HEK293 (cell line): ENCODE measurements around the gene SPPL2B.

Experiments
- GFI1B ChIP-seq: fragments of 450-650 bp; formaldehyde crosslinking; IDR thresholded peaks from 2 replicates; pipeline ENCODE4 v1.5.1; 2016; ENCODE audit warnings: missing biosample characterization, missing genetic modification characterization
- GLI2 ChIP-seq: fragments of 450-650 bp; formaldehyde crosslinking; IDR thresholded peaks from 2 replicates; pipeline ENCODE4; 2017; ENCODE audit warnings: missing biosample characterization, missing genetic modification characterization, low read depth, borderline replicate concordance
- RBAK ChIP-seq: fragments of 450-650 bp; formaldehyde crosslinking; IDR thresholded peaks from 2 replicates; pipeline ENCODE4 v1.5.1; 2016; ENCODE audit warnings: missing biosample characterization, missing genetic modification characterization
- SP3 ChIP-seq: fragments of 450-650 bp; formaldehyde crosslinking; IDR thresholded peaks from 2 replicates; pipeline ENCODE4 v1.5.1; 2016; ENCODE audit warnings: missing biosample characterization, missing genetic modification characterization
- TCF7L2 ChIP-seq: IDR thresholded peaks from 2 replicates; pipeline ENCODE4 v1.6.1; 2011; ENCODE audit warnings: low read depth, mild to moderate bottlenecking, inconsistent platforms, low read length, moderate library complexity, borderline replicate concordance
- YY1 ChIP-seq: fragments of 450-650 bp; formaldehyde crosslinking; IDR thresholded peaks from 2 replicates; pipeline ENCODE4 v1.5.1; 2018; ENCODE audit warnings: missing biosample characterization, missing genetic modification characterization
- YY2 ChIP-seq: fragments of 450-650 bp; formaldehyde crosslinking; IDR thresholded peaks from 2 replicates; pipeline ENCODE4 v1.5.1; 2016; ENCODE audit warnings: missing biosample characterization, missing genetic modification characterization
- ZFP3 ChIP-seq: fragments of 450-650 bp; formaldehyde crosslinking; IDR thresholded peaks from 2 replicates; pipeline ENCODE4 v1.5.1; 2016; ENCODE audit warnings: low read depth, missing biosample characterization, missing genetic modification characterization
- ZFP41 ChIP-seq: fragments of 450-650 bp; formaldehyde crosslinking; IDR thresholded peaks from 2 replicates; pipeline ENCODE4 v1.5.1; 2016; ENCODE audit warnings: missing biosample characterization, missing genetic modification characterization, borderline replicate concordance
- ZNF138 ChIP-seq: fragments of 450-650 bp; formaldehyde crosslinking; IDR thresholded peaks from 2 replicates; pipeline ENCODE4 v1.5.1; 2016; ENCODE audit warnings: missing biosample characterization, missing genetic modification characterization, borderline replicate concordance
- ZNF140 ChIP-seq: fragments of 450-650 bp; formaldehyde crosslinking; IDR thresholded peaks from 2 replicates; pipeline ENCODE4 v1.5.1; 2016; ENCODE audit warnings: missing biosample characterization, missing genetic modification characterization
- ZNF155 ChIP-seq: fragments of 450-650 bp; formaldehyde crosslinking; IDR thresholded peaks from 2 replicates; pipeline ENCODE4 v1.5.1; 2016; ENCODE audit warnings: missing biosample characterization, missing genetic modification characterization
- ZNF16 ChIP-seq: fragments of 450-650 bp; formaldehyde crosslinking; IDR thresholded peaks from 2 replicates; pipeline ENCODE4 v1.5.1; 2016; ENCODE audit warnings: low read depth, missing biosample characterization, missing genetic modification characterization
- ZNF202 ChIP-seq: fragments of 450-650 bp; formaldehyde crosslinking; IDR thresholded peaks from 2 replicates; pipeline ENCODE4 v1.5.1; 2016; ENCODE audit warnings: missing biosample characterization, missing genetic modification characterization, borderline replicate concordance
- ZNF510 ChIP-seq: fragments of 450-650 bp; formaldehyde crosslinking; IDR thresholded peaks from 2 replicates; pipeline ENCODE4 v1.5.1; 2018; ENCODE audit warnings: mild to moderate bottlenecking, missing genetic modification characterization, missing biosample characterization; ENCODE audit not compliant: insufficient replicate concordance
- ZNF560 ChIP-seq: fragments of 450-650 bp; formaldehyde crosslinking; IDR thresholded peaks from 2 replicates; pipeline ENCODE4 v1.5.1; 2017; ENCODE audit warnings: missing biosample characterization, missing genetic modification characterization, borderline replicate concordance
- ZNF621 ChIP-seq: fragments of 450-650 bp; formaldehyde crosslinking; IDR thresholded peaks from 2 replicates; pipeline ENCODE4 v1.5.1; 2017; ENCODE audit warnings: missing biosample characterization, missing genetic modification characterization
- ZNF626 ChIP-seq: fragments of 450-650 bp; sonication (Bioruptor Pico); formaldehyde crosslinking; IDR thresholded peaks from 2 replicates; pipeline ENCODE4 v1.5.1; 2018; ENCODE audit warnings: missing biosample characterization, missing genetic modification characterization, inconsistent platforms
- ZNF707 ChIP-seq: fragments of 450-650 bp; formaldehyde crosslinking; IDR thresholded peaks from 2 replicates; pipeline ENCODE4 v1.5.1; 2016; ENCODE audit warnings: missing biosample characterization, missing genetic modification characterization
- ZNF792 ChIP-seq: fragments of 450-650 bp; formaldehyde crosslinking; IDR thresholded peaks from 2 replicates; pipeline ENCODE4 v1.5.1; 2016; ENCODE audit warnings: missing biosample characterization, missing genetic modification characterization
- ZXDB ChIP-seq: fragments of 450-650 bp; formaldehyde crosslinking; IDR thresholded peaks from 2 replicates; pipeline ENCODE4 v1.5.1; 2016; ENCODE audit warnings: missing biosample characterization, missing genetic modification characterization
- TF ChIP-seq, protein P1 (sequence below): fragments of 450-650 bp; formaldehyde crosslinking; IDR thresholded peaks from 2 replicates; pipeline ENCODE4 v1.5.1; 2016; ENCODE audit warnings: missing biosample characterization, missing genetic modification characterization
- TF ChIP-seq, protein P2 (sequence below): fragments of 450-650 bp; formaldehyde crosslinking; IDR thresholded peaks from 2 replicates; pipeline ENCODE4 v1.5.1; 2016; ENCODE audit warnings: missing biosample characterization, missing genetic modification characterization, low read depth
- TF ChIP-seq, protein P3 (sequence below): fragments of 450-650 bp; IDR thresholded peaks from 2 replicates; pipeline ENCODE4 v1.5.1; 2018; ENCODE audit warnings: missing biosample characterization, mild to moderate bottlenecking, missing genetic modification characterization
- TF ChIP-seq, protein P4 (sequence below): fragments of 450-650 bp; formaldehyde crosslinking; IDR thresholded peaks from 2 replicates; pipeline ENCODE4 v1.5.1; 2016; ENCODE audit warnings: missing biosample characterization, missing genetic modification characterization
- TF ChIP-seq, protein P5 (sequence below): fragments of 450-650 bp; formaldehyde crosslinking; IDR thresholded peaks from 2 replicates; pipeline ENCODE4 v1.5.1; 2016; ENCODE audit warnings: missing biosample characterization, missing genetic modification characterization
- TF ChIP-seq, protein P6 (sequence below): fragments of 450-650 bp; formaldehyde crosslinking; IDR thresholded peaks from 2 replicates; pipeline ENCODE4 v1.5.1; 2016; ENCODE audit warnings: missing biosample characterization, missing genetic modification characterization

SPPL2B gene

DNA sequence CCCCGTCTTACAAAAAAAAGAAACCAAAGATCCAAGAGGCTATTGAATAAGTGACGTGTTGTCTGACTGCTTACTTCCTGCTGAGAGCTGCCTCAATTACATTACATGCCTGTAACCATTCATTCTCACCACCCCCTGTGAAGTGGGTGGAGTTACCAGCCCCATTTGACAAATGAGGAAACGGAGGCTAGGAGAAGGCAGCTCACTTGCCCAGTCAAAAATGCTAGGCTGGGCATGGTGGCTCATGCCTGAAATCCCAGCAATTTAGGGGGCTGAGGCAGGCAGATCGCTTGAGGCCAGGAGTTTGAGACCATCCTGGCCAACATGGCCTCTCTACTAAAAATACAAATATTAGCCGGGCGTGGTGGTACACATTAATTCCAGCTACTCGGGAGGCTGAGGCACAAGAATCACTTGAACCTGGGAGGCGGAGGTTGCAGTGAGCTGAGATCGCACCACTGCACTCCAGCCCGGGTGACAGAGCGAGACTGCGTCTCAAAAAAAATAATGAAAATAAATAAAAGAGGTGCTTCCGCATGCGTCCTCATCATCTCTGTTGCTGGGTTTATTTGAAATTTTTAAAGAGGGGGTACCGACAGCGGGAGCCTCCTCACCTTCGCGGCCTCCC, 597 bp upstream of the SPPL2B start (continued):
- TF ChIP-seq, protein P1, sequence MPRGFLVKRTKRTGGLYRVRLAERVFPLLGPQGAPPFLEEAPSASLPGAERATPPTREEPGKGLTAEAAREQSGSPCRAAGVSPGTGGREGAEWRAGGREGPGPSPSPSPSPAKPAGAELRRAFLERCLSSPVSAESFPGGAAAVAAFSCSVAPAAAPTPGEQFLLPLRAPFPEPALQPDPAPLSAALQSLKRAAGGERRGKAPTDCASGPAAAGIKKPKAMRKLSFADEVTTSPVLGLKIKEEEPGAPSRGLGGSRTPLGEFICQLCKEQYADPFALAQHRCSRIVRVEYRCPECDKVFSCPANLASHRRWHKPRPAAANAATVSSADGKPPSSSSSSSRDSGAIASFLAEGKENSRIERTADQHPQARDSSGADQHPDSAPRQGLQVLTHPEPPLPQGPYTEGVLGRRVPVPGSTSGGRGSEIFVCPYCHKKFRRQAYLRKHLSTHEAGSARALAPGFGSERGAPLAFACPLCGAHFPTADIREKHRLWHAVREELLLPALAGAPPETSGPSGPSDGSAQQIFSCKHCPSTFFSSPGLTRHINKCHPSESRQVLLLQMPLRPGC (tag by site-specific recombination), result peak; percentile 41; the same call in 1 of the 2 replicates
- TF ChIP-seq ZNF707 (tag by site-specific recombination) (no peak), ZXDB (tag by site-specific recombination) (no peak), ZNF16 (no peak), ZFP3 (tag by site-specific recombination) (no peak), YY1 (no peak), ZNF626 (tag by site-specific recombination) (no peak), ZNF621 (tag by site-specific recombination) (no peak), ZNF792 (tag by site-specific recombination) (no peak), TCF7L2 (no peak), ZNF202 (tag by site-specific recombination) (no peak), SP3 (tag by site-specific recombination) (no peak), YY2 (tag by site-specific recombination) (no peak), ZNF140 (tag by site-specific recombination) (no peak), ZNF560 (no peak), RBAK (tag by site-specific recombination) (no peak), GLI2 (tag by site-specific recombination) (no peak), ZNF510 (no peak), ZNF138 (tag by site-specific recombination) (no peak), ZFP41 (tag by site-specific recombination) (no peak), GFI1B (no peak), ZNF155 (tag by site-specific recombination) (no peak)
- TF ChIP-seq, protein P2, sequence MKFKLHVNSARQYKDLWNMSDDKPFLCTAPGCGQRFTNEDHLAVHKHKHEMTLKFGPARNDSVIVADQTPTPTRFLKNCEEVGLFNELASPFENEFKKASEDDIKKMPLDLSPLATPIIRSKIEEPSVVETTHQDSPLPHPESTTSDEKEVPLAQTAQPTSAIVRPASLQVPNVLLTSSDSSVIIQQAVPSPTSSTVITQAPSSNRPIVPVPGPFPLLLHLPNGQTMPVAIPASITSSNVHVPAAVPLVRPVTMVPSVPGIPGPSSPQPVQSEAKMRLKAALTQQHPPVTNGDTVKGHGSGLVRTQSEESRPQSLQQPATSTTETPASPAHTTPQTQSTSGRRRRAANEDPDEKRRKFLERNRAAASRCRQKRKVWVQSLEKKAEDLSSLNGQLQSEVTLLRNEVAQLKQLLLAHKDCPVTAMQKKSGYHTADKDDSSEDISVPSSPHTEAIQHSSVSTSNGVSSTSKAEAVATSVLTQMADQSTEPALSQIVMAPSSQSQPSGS (tag by site-specific recombination), result peak; percentile 72
- TF ChIP-seq, protein P3, sequence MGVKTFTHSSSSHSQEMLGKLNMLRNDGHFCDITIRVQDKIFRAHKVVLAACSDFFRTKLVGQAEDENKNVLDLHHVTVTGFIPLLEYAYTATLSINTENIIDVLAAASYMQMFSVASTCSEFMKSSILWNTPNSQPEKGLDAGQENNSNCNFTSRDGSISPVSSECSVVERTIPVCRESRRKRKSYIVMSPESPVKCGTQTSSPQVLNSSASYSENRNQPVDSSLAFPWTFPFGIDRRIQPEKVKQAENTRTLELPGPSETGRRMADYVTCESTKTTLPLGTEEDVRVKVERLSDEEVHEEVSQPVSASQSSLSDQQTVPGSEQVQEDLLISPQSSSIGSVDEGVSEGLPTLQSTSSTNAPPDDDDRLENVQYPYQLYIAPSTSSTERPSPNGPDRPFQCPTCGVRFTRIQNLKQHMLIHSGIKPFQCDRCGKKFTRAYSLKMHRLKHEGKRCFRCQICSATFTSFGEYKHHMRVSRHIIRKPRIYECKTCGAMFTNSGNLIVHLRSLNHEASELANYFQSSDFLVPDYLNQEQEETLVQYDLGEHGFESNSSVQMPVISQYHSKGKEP (tag by site-specific recombination), result no peak
- TF ChIP-seq, protein P4, sequence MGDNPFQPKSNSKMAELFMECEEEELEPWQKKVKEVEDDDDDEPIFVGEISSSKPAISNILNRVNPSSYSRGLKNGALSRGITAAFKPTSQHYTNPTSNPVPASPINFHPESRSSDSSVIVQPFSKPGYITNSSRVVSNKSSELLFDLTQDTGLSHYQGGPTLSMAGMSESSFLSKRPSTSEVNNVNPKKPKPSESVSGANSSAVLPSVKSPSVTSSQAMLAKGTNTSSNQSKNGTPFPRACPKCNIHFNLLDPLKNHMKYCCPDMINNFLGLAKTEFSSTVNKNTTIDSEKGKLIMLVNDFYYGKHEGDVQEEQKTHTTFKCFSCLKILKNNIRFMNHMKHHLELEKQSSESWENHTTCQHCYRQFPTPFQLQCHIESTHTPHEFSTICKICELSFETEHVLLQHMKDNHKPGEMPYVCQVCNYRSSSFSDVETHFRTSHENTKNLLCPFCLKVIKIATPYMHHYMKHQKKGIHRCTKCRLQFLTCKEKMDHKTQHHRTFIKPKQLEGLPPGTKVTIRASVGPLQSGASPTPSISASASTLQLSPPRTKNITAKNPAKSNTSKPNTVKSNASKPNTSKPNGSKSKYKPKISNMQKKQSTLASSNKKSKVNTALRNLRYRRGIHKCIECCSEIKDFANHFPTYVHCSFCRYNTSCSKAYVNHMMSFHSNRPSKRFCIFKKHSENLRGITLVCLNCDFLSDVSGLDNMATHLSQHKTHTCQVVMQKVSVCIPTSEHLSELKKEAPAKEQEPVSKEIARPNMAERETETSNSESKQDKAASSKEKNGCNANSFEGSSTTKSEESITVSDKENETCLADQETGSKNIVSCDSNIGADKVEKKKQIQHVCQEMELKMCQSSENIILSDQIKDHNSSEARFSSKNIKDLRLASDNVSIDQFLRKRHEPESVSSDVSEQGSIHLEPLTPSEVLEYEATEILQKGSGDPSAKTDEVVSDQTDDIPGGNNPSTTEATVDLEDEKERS (tag by site-specific recombination), result no peak
- TF ChIP-seq, protein P5, sequence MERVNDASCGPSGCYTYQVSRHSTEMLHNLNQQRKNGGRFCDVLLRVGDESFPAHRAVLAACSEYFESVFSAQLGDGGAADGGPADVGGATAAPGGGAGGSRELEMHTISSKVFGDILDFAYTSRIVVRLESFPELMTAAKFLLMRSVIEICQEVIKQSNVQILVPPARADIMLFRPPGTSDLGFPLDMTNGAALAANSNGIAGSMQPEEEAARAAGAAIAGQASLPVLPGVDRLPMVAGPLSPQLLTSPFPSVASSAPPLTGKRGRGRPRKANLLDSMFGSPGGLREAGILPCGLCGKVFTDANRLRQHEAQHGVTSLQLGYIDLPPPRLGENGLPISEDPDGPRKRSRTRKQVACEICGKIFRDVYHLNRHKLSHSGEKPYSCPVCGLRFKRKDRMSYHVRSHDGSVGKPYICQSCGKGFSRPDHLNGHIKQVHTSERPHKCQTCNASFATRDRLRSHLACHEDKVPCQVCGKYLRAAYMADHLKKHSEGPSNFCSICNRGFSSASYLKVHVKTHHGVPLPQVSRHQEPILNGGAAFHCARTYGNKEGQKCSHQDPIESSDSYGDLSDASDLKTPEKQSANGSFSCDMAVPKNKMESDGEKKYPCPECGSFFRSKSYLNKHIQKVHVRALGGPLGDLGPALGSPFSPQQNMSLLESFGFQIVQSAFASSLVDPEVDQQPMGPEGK, result peak; percentile 12; the same call in 1 of the 2 replicates
- TF ChIP-seq, protein P6, sequence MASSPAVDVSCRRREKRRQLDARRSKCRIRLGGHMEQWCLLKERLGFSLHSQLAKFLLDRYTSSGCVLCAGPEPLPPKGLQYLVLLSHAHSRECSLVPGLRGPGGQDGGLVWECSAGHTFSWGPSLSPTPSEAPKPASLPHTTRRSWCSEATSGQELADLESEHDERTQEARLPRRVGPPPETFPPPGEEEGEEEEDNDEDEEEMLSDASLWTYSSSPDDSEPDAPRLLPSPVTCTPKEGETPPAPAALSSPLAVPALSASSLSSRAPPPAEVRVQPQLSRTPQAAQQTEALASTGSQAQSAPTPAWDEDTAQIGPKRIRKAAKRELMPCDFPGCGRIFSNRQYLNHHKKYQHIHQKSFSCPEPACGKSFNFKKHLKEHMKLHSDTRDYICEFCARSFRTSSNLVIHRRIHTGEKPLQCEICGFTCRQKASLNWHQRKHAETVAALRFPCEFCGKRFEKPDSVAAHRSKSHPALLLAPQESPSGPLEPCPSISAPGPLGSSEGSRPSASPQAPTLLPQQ (tag by site-specific recombination), result no peak
